WERI-Rb-1 (cell line): ENCODE data around the gene IL22RA2.

Experiments used
- DNase-seq: peaks from one replicate; pipeline ENCODE4 v3.0.0-alpha.2; 2020
- H3K27ac ChIP-seq: fragments of 250-450 bp; sonication (Bioruptor Pico); 2 replicates; pipeline ENCODE4 v1.5.1; 2020; ENCODE audit warnings: mild to moderate bottlenecking, moderate library complexity
- H3K27me3 ChIP-seq: fragments of 250-450 bp; sonication (Bioruptor Pico); 2 replicates; pipeline ENCODE4 v1.5.1; 2021; ENCODE audit warnings: mild to moderate bottlenecking, low read depth, moderate library complexity; ENCODE audit not compliant: insufficient read depth, severe bottlenecking
- H3K36me3 ChIP-seq: fragments of 250-450 bp; sonication (Bioruptor Pico); 2 replicates; pipeline ENCODE4 v1.5.1; 2020; ENCODE audit warnings: mild to moderate bottlenecking, moderate library complexity
- H3K4me3 ChIP-seq: 2 replicates; pipeline ENCODE4 v1.5.1; 2011; ENCODE audit warnings: low read depth, mild to moderate bottlenecking, control low read depth, low read length
- H3K9me3 ChIP-seq: fragments of 250-450 bp; sonication (Bioruptor Pico); 2 replicates; pipeline ENCODE4 v1.5.1; 2021; ENCODE audit warnings: mild to moderate bottlenecking, moderate library complexity; ENCODE audit not compliant: severe bottlenecking
- CTCF ChIP-seq: IDR thresholded peaks from 2 replicates; pipeline ENCODE4 v1.5.1; 2011; ENCODE audit warnings: low read depth, mild to moderate bottlenecking, control low read depth, inconsistent platforms, low read length

IL22RA2 gene

GRCh38 chr6:137173501-137173900, at the start of gene IL22RA2:
TSS of gene IL22RA2 (minus strand) at chr6:137173644. CDS start at chr6:137161749, 11,895 bp downstream.
- DNase-seq = no peak
- no peak for TF ChIP-seq CTCF
- Histone ChIP-seq H3K27ac (no peak within 1 kb of the TSS), H3K4me3 (no peak within 1 kb of the TSS), H3K9me3 (no peaks in the 10 kb centered on the region), H3K27me3 (no peaks in the 10 kb centered on the region), H3K36me3 (no peaks in the 10 kb centered on the region)

GRCh38 chr6:137222381-137222780, 48.9 kb upstream of the IL22RA2 start:
- TF ChIP-seq CTCF = no peak
- H3K27ac ChIP-seq = no peak overlapping the region
- peaks cover 4% of the 10 kb centered on the region; the same call in 1 of the 2 replicates for H3K36me3 ChIP-seq
- H3K9me3 ChIP-seq = no peaks in the 10 kb centered on the region
- no peak overlapping the region for H3K4me3 ChIP-seq
- DNase-seq = no peak
- no peaks in the 10 kb centered on the region for H3K27me3 ChIP-seq

- H3K27ac ChIP-seq = peak overlapping the region; percentile 90
Measured at GRCh38 chr6:137219664-137220252, 46.3 kb upstream of the IL22RA2 start.

GRCh38 chr6:137218917-137219663, 45.6 kb upstream of the IL22RA2 start, which contains the start of gene IFNGR1:
TSS of gene IFNGR1 (minus strand) at chr6:137219385. CDS start at chr6:137219327, 58 bp downstream.
- peak within 1 kb of the TSS; percentile 97 for H3K4me3 ChIP-seq
- H3K27me3 ChIP-seq = no peaks in the 10 kb centered on the region
- H3K36me3 ChIP-seq = peaks cover 4% of the 10 kb centered on the region; the same call in 1 of the 2 replicates
- DNase-seq = peak; percentile 96
- H3K27ac ChIP-seq = peak within 1 kb of the TSS; percentile 90
- no peaks in the 10 kb centered on the region for H3K9me3 ChIP-seq
- no peak for TF ChIP-seq CTCF

More at GRCh38 chr6:137219664-137220252, 46.3 kb upstream of the IL22RA2 start:
- H3K36me3 ChIP-seq = peaks cover 4% of the 10 kb centered on the region; the same call in 1 of the 2 replicates
- TF ChIP-seq CTCF = no peak
- H3K4me3 ChIP-seq = peak overlapping the region; percentile 97
- H3K9me3 ChIP-seq = no peaks in the 10 kb centered on the region
- H3K27me3 ChIP-seq = no peaks in the 10 kb centered on the region
- no peak for DNase-seq

GRCh38 chr6:137218473-137218916, 45.1 kb upstream of the IL22RA2 start:
- Histone ChIP-seq H3K27ac (peak overlapping the region; percentile 90), H3K9me3 (no peaks in the 10 kb centered on the region), H3K27me3 (no peaks in the 10 kb centered on the region), H3K4me3 (peak overlapping the region; percentile 97), H3K36me3 (peaks cover 4% of the 10 kb centered on the region; the same call in 1 of the 2 replicates)
- TF ChIP-seq CTCF = no peak
- peak; percentile 10 for DNase-seq
